ENCODE results near the gene SLIT3.

DNA sequence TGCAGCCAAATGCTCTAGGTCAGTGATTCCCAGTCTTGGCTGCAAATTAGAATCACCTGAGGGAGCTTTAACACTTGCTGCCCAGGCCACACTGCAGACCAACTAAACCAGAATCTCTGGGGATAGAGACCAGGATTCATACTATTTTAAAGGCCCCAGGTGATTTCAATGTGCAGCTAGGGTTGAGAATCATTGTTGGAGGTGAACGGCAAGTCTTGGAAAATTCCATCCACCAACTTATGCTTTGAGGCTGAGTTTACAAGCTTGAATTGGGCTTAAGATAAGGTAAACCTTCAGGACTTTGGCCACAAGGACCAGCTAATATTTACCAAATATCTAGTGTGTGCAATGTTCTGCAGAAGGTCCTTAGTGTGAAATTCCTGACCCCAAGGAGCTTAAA is 27.5 kb downstream of the SLIT3 start:
- TF ChIP-seq POLR2AphosphoS5 (IDR thresholded peaks at IDR 0.05; ENCODE audit: borderline replicate concordance, low read depth, low read length) (no peak), EZH2 (IDR thresholded peaks at IDR 0.05) (no peak)

Data from SK-N-MC (cell line).